T-helper 1 cell treated with Interleukin-12 subunit alpha and Interleukin-12 subunit beta and Interleukin-4 antibody, amounts not matched to agents 30 μg/mL and 1 μg/mL, for 36 hours (primary cell): Measurements from ENCODE around the gene MMP14.
"Not testable (repeated sequence)": the region's sequence is repeated elsewhere in the genome, so short reads cannot be mapped to it uniquely, and the experiment has no call there.

Experiments
- H3K27ac Mint-ChIP-seq: one replicate; pipeline ENCODE4 v1.8.0; 2021; ENCODE audit warnings: mild to moderate bottlenecking, mixed read lengths
- H3K27me3 Mint-ChIP-seq: one replicate; pipeline ENCODE4 v1.8.0; 2021; ENCODE audit warnings: low read depth, mixed read lengths
- H3K36me3 Mint-ChIP-seq: one replicate; pipeline ENCODE4 v1.8.0; 2021; ENCODE audit warnings: low read depth, mixed read lengths
- H3K4me1 Mint-ChIP-seq: one replicate; pipeline ENCODE4 v1.8.0; 2021; ENCODE audit warnings: low read depth, mixed read lengths
- H3K4me3 Mint-ChIP-seq: one replicate; pipeline ENCODE4 v1.8.0; 2021; ENCODE audit warnings: mild to moderate bottlenecking, moderate library complexity, mixed read lengths
- H3K9me3 Mint-ChIP-seq: one replicate; pipeline ENCODE4 v1.8.0; 2021; ENCODE audit warnings: mixed read lengths

Gene MMP14

GRCh38 chr14:22805235-22805634 lies 31.1 kb upstream of the MMP14 start:
- H3K27ac Mint-ChIP-seq, H3K4me1 Mint-ChIP-seq, H3K4me3 Mint-ChIP-seq, H3K9me3 Mint-ChIP-seq, H3K36me3 Mint-ChIP-seq: not testable (repeated sequence)
- H3K27me3 Mint-ChIP-seq = peaks cover 18% of the 10 kb centered on the region

GRCh38 chr14:22807432-22808087 lies 28.8 kb upstream of the MMP14 start:
- no peak overlapping the region for H3K27ac Mint-ChIP-seq
- H3K9me3 Mint-ChIP-seq = no peaks in the 10 kb centered on the region
- no peak overlapping the region for H3K4me3 Mint-ChIP-seq
- H3K27me3 Mint-ChIP-seq = peaks cover 16% of the 10 kb centered on the region
- H3K36me3 Mint-ChIP-seq = no peaks in the 10 kb centered on the region
- H3K4me1 Mint-ChIP-seq = peaks cover 3% of the 10 kb centered on the region

GRCh38 chr14:22808388-22809209 lies 27.8 kb upstream of the MMP14 start:
- Mint-ChIP-seq H3K4me3 (no peak overlapping the region), H3K9me3 (no peaks in the 10 kb centered on the region), H3K4me1 (peaks cover 3% of the 10 kb centered on the region), H3K27me3 (peaks cover 12% of the 10 kb centered on the region), H3K36me3 (no peaks in the 10 kb centered on the region), H3K27ac (no peak overlapping the region)

- Mint-ChIP-seq H3K4me1 (peaks cover 10% of the 10 kb centered on the region), H3K9me3 (no peaks in the 10 kb centered on the region), H3K27ac (no peak overlapping the region), H3K36me3 (no peaks in the 10 kb centered on the region), H3K4me3 (no peak overlapping the region), H3K27me3 (peaks cover 7% of the 10 kb centered on the region)
Measured at GRCh38 chr14:22811722-22812121, 24.7 kb upstream of the MMP14 start.

- Mint-ChIP-seq H3K4me3 (no peak overlapping the region), H3K9me3 (no peaks in the 10 kb centered on the region), H3K27ac (no peak overlapping the region), H3K4me1 (peaks cover 10% of the 10 kb centered on the region), H3K36me3 (no peaks in the 10 kb centered on the region), H3K27me3 (peaks cover 3% of the 10 kb centered on the region)
Measured at GRCh38 chr14:22812744-22813143, 23.6 kb upstream of the MMP14 start.

- H3K9me3 Mint-ChIP-seq = no peaks in the 10 kb centered on the region
- peaks cover 10% of the 10 kb centered on the region for H3K4me1 Mint-ChIP-seq
- no peaks in the 10 kb centered on the region for H3K36me3 Mint-ChIP-seq
- no peak overlapping the region for H3K4me3 Mint-ChIP-seq
- peaks cover 3% of the 10 kb centered on the region for H3K27me3 Mint-ChIP-seq
- H3K27ac Mint-ChIP-seq = no peak overlapping the region
Measured at GRCh38 chr14:22813145-22813544, 23.2 kb upstream of the MMP14 start.

- H3K27ac Mint-ChIP-seq = no peak overlapping the region
Measured at GRCh38 chr14:22814373-22814772, 22.0 kb upstream of the MMP14 start.

GRCh38 chr14:22814941-22815713 lies 21.3 kb upstream of the MMP14 start, which contains the start of gene SLC7A7:
TSS of gene SLC7A7 (minus strand) at chr14:22815435. CDS start at chr14:22813398, 2,037 bp downstream.
- Mint-ChIP-seq H3K36me3 (no peaks in the 10 kb centered on the region), H3K27ac (peak within 1 kb of the TSS; percentile 1), H3K27me3 (peaks cover 3% of the 10 kb centered on the region), H3K4me3 (no peak within 1 kb of the TSS), H3K4me1 (peaks cover 21% of the 10 kb centered on the region), H3K9me3 (no peaks in the 10 kb centered on the region)

More at GRCh38 chr14:22814373-22814772, 22.0 kb upstream of the MMP14 start:
- peaks cover 16% of the 10 kb centered on the region for H3K4me1 Mint-ChIP-seq
- H3K9me3 Mint-ChIP-seq = no peaks in the 10 kb centered on the region
- peaks cover 3% of the 10 kb centered on the region for H3K27me3 Mint-ChIP-seq
- no peaks in the 10 kb centered on the region for H3K36me3 Mint-ChIP-seq
- H3K4me3 Mint-ChIP-seq = no peak overlapping the region

GRCh38 chr14:22819151-22819988 lies 17.0 kb upstream of the MMP14 start:
- H3K27ac Mint-ChIP-seq = peak overlapping the region; percentile 43

GRCh38 chr14:22820731-22821130 lies 15.7 kb upstream of the MMP14 start:
- Mint-ChIP-seq H3K4me1 (peaks cover 34% of the 10 kb centered on the region), H3K27me3 (peaks cover 7% of the 10 kb centered on the region), H3K9me3 (no peaks in the 10 kb centered on the region), H3K4me3 (no peak overlapping the region), H3K27ac (no peak overlapping the region), H3K36me3 (no peaks in the 10 kb centered on the region)

More at GRCh38 chr14:22819151-22819988, 17.0 kb upstream of the MMP14 start:
- peaks cover 29% of the 10 kb centered on the region for H3K4me1 Mint-ChIP-seq
- no peaks in the 10 kb centered on the region for H3K9me3 Mint-ChIP-seq
- H3K27me3 Mint-ChIP-seq = peaks cover 7% of the 10 kb centered on the region
- H3K4me3 Mint-ChIP-seq = no peak overlapping the region
- H3K36me3 Mint-ChIP-seq = no peaks in the 10 kb centered on the region

GRCh38 chr14:22821193-22822015 lies 15.0 kb upstream of the MMP14 start:
- no peaks in the 10 kb centered on the region for H3K9me3 Mint-ChIP-seq
- peaks cover 7% of the 10 kb centered on the region for H3K27me3 Mint-ChIP-seq
- peaks cover 31% of the 10 kb centered on the region for H3K4me1 Mint-ChIP-seq
- no peak overlapping the region for H3K4me3 Mint-ChIP-seq
- no peak overlapping the region for H3K27ac Mint-ChIP-seq
- H3K36me3 Mint-ChIP-seq = no peaks in the 10 kb centered on the region

GRCh38 chr14:22822016-22822570 lies 14.3 kb upstream of the MMP14 start:
- peaks cover 7% of the 10 kb centered on the region for H3K27me3 Mint-ChIP-seq
- H3K9me3 Mint-ChIP-seq = no peaks in the 10 kb centered on the region
- H3K27ac Mint-ChIP-seq = no peak overlapping the region
- peaks cover 31% of the 10 kb centered on the region for H3K4me1 Mint-ChIP-seq
- no peak overlapping the region for H3K4me3 Mint-ChIP-seq
- no peaks in the 10 kb centered on the region for H3K36me3 Mint-ChIP-seq

GRCh38 chr14:22822571-22823098 lies 13.8 kb upstream of the MMP14 start:
- Mint-ChIP-seq H3K4me1 (peaks cover 31% of the 10 kb centered on the region), H3K9me3 (no peaks in the 10 kb centered on the region)

More at GRCh38 chr14:22822571-22823098, 13.8 kb upstream of the MMP14 start:
- Mint-ChIP-seq H3K36me3 (no peaks in the 10 kb centered on the region), H3K4me3 (peak overlapping the region; percentile 50), H3K27ac (no peak overlapping the region), H3K27me3 (peaks cover 7% of the 10 kb centered on the region)
